Caki2 (cell line): ENCODE results near the gene ZC3H7A. TPM values are rescaled to one million over a fixed set of nuclear protein-coding genes. Genes with fewer than 3 reads are reported as not detected.

Experiments
- DNase-seq: peaks from one replicate; pipeline ENCODE4 v3.0.0-alpha.2; 2015; ENCODE audit warnings: low read depth
- in situ Hi-C: cut with HindIII; loops from 2 replicates; pipeline ENCODE4 v1.10.0; 2016; ENCODE audit warnings: low sequenced_read_pairs, low pct_unique_long_range_greater_than_20kb, mixed read lengths
- total RNA-seq: library from RNA; depleted of rRNA; stranded (reverse); fragments of >200 nt; shearing (Covaris generic); gene quantifications from 2 replicates; pipeline ENCODE4 v1.2.3, GENCODE V29; 2014; ENCODE audit warnings: low replicate concordance

ZC3H7A gene
- total RNA-seq, 1 experiment from 2014 or later, result 31.2 TPM

- in situ Hi-C loops, result no loop called here
- DNase-seq, result peak; percentile 41
Measured at GRCh38 chr16:11743308-11744074, 53.6 kb downstream of the ZC3H7A start.

- in situ Hi-C loops, result no loop called here
- DNase-seq, result peak; percentile 99
Measured at GRCh38 chr16:11742536-11743307, 54.3 kb downstream of the ZC3H7A start, which contains the start of gene TXNDC11. Gene TXNDC11, minus strand, starts transcription at chr16:11742857. Its CDS starts 127 bp downstream, at chr16:11742730.

- DNase-seq, result no peak
- in situ Hi-C loops, result no loop called here
Measured at GRCh38 chr16:11742093-11742535, 54.9 kb downstream of the ZC3H7A start.

- DNase-seq, result no peak
- in situ Hi-C loops, result no loop called here
Measured at GRCh38 chr16:11740567-11740966, 56.5 kb downstream of the ZC3H7A start.

- no peak for DNase-seq
- in situ Hi-C loops, result no loop called here
Measured at GRCh38 chr16:11738742-11739544, 58.1 kb downstream of the ZC3H7A start.

DNA sequence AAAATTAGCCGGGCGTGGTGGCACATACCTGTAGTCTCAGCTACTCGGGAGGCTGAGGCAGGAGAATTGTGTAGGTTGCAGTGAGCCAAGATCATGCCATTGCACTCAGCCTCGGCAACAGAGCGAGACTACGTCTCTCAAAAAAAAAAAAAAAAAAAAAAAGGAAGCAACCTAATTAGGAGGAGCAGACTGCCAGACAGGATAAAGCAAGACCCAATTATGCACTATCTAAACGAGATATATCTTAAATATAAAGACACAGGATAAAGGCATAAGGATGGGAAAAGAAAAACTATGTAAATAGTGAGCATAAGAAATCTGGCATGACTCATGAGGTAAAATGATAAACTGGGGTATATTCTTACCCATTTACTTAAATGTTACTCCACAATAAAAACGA is 59.3 kb downstream of the ZC3H7A start:
- in situ Hi-C loops, result no loop called here
- no peak for DNase-seq

DNA sequence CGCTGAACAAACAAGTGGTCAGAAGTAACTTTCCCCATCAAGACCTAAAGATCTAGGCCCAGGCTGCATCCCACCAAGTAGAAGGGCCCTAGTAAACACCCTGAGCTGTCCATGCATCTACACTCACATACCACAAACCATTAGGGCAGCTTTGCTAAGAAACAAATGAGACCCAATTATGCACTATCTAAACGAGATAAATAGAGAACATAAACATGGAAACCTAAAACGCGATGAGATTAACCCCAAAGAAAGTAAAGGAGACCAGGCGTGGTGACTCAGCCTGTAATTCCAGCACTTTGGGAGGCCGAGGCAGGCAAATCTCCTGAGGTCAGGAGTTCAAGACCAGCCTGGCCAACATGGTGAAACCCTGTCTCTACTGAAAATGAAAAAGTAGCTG is 60.2 kb downstream of the ZC3H7A start:
- in situ Hi-C loops, result no loop called here
- no peak for DNase-seq

GRCh38 chr16:11735787-11736186 is 61.3 kb downstream of the ZC3H7A start:
- in situ Hi-C loops, result no loop called here
- no peak for DNase-seq

DNA sequence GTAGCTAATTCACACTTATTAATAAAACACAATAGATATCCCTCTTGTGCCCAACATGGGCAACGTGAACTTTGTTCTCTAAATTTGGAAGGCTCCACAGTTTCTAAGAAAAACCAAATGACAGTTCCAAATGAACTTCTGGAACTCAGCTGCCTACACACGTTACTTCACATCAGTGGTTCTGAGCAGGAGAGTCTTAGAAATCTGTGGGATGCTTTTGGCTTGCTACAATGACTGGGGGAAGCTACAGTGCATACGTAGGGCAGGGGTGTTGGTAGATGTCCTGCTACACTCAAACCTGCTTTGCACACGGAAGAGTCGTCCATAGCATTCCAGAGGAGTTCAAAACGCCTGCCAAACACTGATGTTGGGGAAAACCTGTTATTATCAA is 62.4 kb downstream of the ZC3H7A start:
- no peak for DNase-seq
- in situ Hi-C loops, result no loop called here

DNA sequence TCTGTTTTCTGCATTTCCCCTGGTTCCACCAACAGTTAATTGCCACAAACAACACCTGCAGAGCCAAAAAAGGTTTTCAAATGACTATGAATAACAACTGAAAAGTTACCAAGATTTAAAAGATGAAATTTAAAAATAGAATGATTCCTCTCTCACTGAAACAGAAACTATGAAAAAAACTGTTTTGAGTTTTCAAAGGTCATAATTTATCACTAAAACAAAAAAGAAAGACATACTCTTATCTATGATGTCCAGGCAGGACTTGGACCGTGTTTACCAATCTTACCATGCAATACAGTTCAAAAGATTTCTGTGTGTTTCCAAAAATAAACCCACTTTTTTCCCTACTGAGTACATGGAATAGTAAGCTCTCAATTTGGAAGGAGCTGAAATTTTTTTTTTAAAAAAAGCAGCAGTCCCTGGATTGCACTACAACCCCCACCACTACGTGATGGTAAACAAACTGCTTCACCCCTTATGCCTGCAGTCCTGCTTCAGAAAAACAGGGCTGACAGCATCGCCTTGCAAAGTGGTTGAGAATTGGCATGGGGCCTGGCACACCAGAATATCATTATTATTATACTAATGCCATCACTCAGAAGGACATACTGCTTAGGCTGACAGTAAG is 62.9 kb downstream of the ZC3H7A start:
- in situ Hi-C loops, result no loop called here

GRCh38 chr16:11731222-11731621 is 65.8 kb downstream of the ZC3H7A start:
- DNase-seq, result no peak
- in situ Hi-C loops, result no loop called here

More for the DNA sequence above, 62.9 kb downstream of the ZC3H7A start:
- no peak for DNase-seq

DNA sequence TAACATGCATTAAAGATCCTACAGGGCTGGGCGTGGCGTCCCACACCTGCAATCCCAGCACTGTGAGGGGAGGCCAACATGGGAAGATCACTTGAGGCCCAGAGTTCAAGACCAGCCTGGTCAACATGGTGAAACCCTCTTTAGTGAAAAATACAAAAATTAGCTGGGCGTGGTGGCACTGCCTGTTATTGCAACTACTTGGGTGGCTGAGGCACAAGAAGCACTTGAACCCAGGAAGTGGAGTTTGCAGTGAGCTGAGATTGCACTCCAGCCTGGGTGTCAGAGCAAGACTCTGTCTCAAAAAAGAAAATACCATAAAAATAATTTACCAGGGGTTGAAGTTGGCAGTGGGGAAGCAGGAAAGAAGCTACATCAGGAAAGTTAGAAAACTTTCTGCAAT is 67.3 kb downstream of the ZC3H7A start:
- in situ Hi-C loops, result no loop called here
- no peak for DNase-seq

GRCh38 chr16:11727796-11728543 is 69.1 kb downstream of the ZC3H7A start:
- no peak for DNase-seq
- in situ Hi-C loops, result no loop called here

GRCh38 chr16:11726008-11726407 is 71.0 kb downstream of the ZC3H7A start:
- in situ Hi-C loops, result no loop called here
- DNase-seq, result no peak

DNA sequence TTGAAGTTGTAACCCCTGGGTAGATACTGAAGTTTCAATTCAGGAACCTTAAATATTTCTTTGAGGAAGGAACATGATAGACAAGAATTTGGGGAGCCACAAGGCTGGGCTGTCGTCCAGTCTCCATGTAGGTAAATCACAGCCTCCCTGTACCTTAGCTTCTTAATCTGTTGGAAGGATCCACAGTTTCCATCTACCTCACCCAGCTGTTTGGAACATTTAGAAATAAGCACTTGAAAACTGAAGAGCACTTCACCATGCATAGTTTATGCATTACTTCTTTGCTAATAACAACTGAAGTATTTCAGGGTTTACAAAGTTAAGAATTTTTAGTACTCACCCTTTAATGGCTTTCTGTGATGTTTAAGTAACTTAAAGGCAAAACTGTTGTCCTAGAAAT is 71.6 kb downstream of the ZC3H7A start:
- no peak for DNase-seq
- in situ Hi-C loops, result no loop called here

DNA sequence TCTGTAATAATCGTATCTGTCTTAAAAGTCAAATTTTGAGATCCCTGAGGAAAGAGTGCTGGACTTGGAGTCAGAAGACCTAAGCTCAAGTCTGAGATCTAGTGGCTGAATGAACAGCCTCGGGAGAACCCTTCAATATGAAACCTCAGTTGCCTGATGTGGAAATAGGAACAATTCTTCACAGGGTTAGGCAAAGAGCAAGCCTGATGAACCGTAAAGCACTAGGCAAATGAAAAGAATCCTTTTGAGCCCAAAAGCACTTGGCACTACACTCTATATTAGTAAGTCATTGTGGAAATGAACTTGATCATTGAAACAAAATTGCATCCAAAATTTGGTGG is 74.6 kb downstream of the ZC3H7A start:
- no peak for DNase-seq
- in situ Hi-C loops, result no loop called here

GRCh38 chr16:11721781-11722467 is 75.1 kb downstream of the ZC3H7A start:
- DNase-seq, result no peak
- in situ Hi-C loops, result no loop called here
